NCI-H345 treated with DMSO at 0.1 percent for 48 hours (cell line): ENCODE measurements around the gene TOM1L2.

Experiments
- DNase-seq: peaks from one replicate; lab custom pipeline; 2025; ENCODE audit not compliant: unreplicated experiment; lab: John Stamatoyannopoulos, UW

Gene TOM1L2

GRCh38 chr17:17851103-17852002 is 120.8 kb downstream of the TOM1L2 start:
- DNase-seq: no peak

- peak; percentile 12 for DNase-seq
Observed at GRCh38 chr17:17849845-17850373, 122.3 kb downstream of the TOM1L2 start.

GRCh38 chr17:17849147-17849820 is 122.9 kb downstream of the TOM1L2 start:
- peak; percentile 55 for DNase-seq

- DNase-seq: no peak
Observed at GRCh38 chr17:17848311-17849082, 123.7 kb downstream of the TOM1L2 start.

- DNase-seq: no peak
Observed at GRCh38 chr17:17847726-17848125, 124.5 kb downstream of the TOM1L2 start.

- DNase-seq: no peak
Observed at GRCh38 chr17:17847118-17847689, 125.0 kb downstream of the TOM1L2 start.

- no peak for DNase-seq
Observed at GRCh38 chr17:17846645-17847044, 125.6 kb downstream of the TOM1L2 start.

- no peak for DNase-seq
Observed at GRCh38 chr17:17846003-17846402, 126.2 kb downstream of the TOM1L2 start.

- DNase-seq: peak; percentile 17
Observed at GRCh38 chr17:17845046-17845775, 127.0 kb downstream of the TOM1L2 start.

- no peak for DNase-seq
Observed at GRCh38 chr17:17844500-17844899, 127.7 kb downstream of the TOM1L2 start.

- no peak for DNase-seq
Observed at GRCh38 chr17:17844079-17844478, 128.1 kb downstream of the TOM1L2 start.

- DNase-seq: no peak
Observed at GRCh38 chr17:17843096-17843495, 129.1 kb downstream of the TOM1L2 start.

- DNase-seq: no peak
Observed at GRCh38 chr17:17842111-17842876, 129.9 kb downstream of the TOM1L2 start.

GRCh38 chr17:17841601-17842025 is 130.6 kb downstream of the TOM1L2 start:
- DNase-seq: peak; percentile 57

GRCh38 chr17:17840751-17841591 is 131.2 kb downstream of the TOM1L2 start:
- DNase-seq: no peak

GRCh38 chr17:17839791-17840707 is 132.2 kb downstream of the TOM1L2 start:
- DNase-seq: peak; percentile 52
